Ascending aorta (tissue), 2 donors: ENCODE measurements around the gene RPUSD1. TPM values are rescaled to one million over a fixed set of nuclear protein-coding genes. Genes with fewer than 3 reads are reported as not detected.
"Not testable (repeated sequence)": the region's sequence is repeated elsewhere in the genome, so short reads cannot be mapped to it uniquely, and the experiment has no call there.

Source experiments
- DNase-seq, 2 donors: peaks; one replicate each; pipeline ENCODE4 v3.0.0-alpha.2; 2019; ENCODE audit warnings: low spot score in 2 of 2
- H3K27ac ChIP-seq, 2 donors: fragments of 200-600 bp; sonication (generic); one replicate each; pipeline ENCODE4 v1.5.1; 2016 to 2017; ENCODE audit warnings: mild to moderate bottlenecking in 1 of 2
- H3K27me3 ChIP-seq: fragments of 200-600 bp; sonication (generic); one replicate; pipeline ENCODE4 v1.5.1; 2017
- H3K36me3 ChIP-seq, 2 donors: fragments of 200-600 bp; sonication (generic); one replicate each; pipeline ENCODE4 v1.5.1; 2016
- H3K4me1 ChIP-seq, 2 donors: fragments of 200-600 bp; sonication (generic); one replicate each; pipeline ENCODE4 v1.5.1; 2016 to 2017; ENCODE audit warnings: mild to moderate bottlenecking in 1 of 2
- H3K4me3 ChIP-seq, 2 donors: fragments of 200-600 bp; sonication (generic); one replicate each; pipeline ENCODE4 v1.5.1; 2016 to 2017; ENCODE audit warnings: mild to moderate bottlenecking in 1 of 2
- H3K9me3 ChIP-seq, 2 donors: fragments of 200-600 bp; sonication (generic); one replicate each; pipeline ENCODE4 v1.5.1; 2016
- CTCF ChIP-seq, 3 experiments: fragments of 200-600 bp in 2 of 3; fragments of 450-650 bp in 1 of 3; sonication (generic) in 2 of 3; IDR thresholded peaks; one replicate each; pipeline ENCODE4 v1.5.1; 2016 to 2019; ENCODE audit warnings: antibody characterized with exemption in 3 of 3, mild to moderate bottlenecking in 1 of 3, moderate library complexity in 1 of 3
- intact Hi-C: fragments of 100-400 bp; cut with DNase I; formaldehyde crosslinking; loops from one replicate; pipeline ENCODE4 v1.15.1; 2023
- total RNA-seq: library from RNA; depleted of rRNA; stranded (reverse); fragments of >200 nt; gene quantifications from one replicate; pipeline ENCODE4 v1.1.0, GENCODE V29; 2016

RPUSD1 gene
- total RNA-seq, 1 donor from 2014 or later = 4.8 TPM

GRCh38 chr16:821751-822150 is 33.6 kb upstream of the RPUSD1 start:
- no peak for TF ChIP-seq CTCF (IDR thresholded peaks at IDR 0.05)
- H3K4me3 ChIP-seq = no peak overlapping the region
- intact Hi-C loops = no loop called here
- peaks cover 0 to 5% of the 10 kb centered on the region in 2 donors for H3K4me1 ChIP-seq
- H3K9me3 ChIP-seq = no peaks in the 10 kb centered on the region
- no peak overlapping the region for H3K27ac ChIP-seq
- DNase-seq = no peak
- H3K36me3 ChIP-seq = no peaks in the 10 kb centered on the region
- H3K27me3 ChIP-seq = peaks cover 10% of the 10 kb centered on the region

GRCh38 chr16:820748-821147 is 32.6 kb upstream of the RPUSD1 start:
- Histone ChIP-seq H3K36me3 (no peaks in the 10 kb centered on the region), H3K4me3 (no peak overlapping the region), H3K9me3 (no peaks in the 10 kb centered on the region), H3K27me3 (peaks cover 11% of the 10 kb centered on the region), H3K4me1 (peaks cover 0 to 5% of the 10 kb centered on the region in 2 donors), H3K27ac (no peak overlapping the region)
- no peak for TF ChIP-seq CTCF (IDR thresholded peaks at IDR 0.05)
- intact Hi-C loops = no loop called here
- DNase-seq = no peak

GRCh38 chr16:820044-820408 is 31.8 kb upstream of the RPUSD1 start:
- H3K4me3 ChIP-seq, H3K9me3 ChIP-seq, H3K36me3 ChIP-seq, H3K27ac ChIP-seq, DNase-seq, intact Hi-C loops, H3K4me1 ChIP-seq: not testable (repeated sequence)
- peaks cover 11% of the 10 kb centered on the region for H3K27me3 ChIP-seq

GRCh38 chr16:819336-820043 is 31.3 kb upstream of the RPUSD1 start:
- Histone ChIP-seq H3K9me3 (no peaks in the 10 kb centered on the region), H3K27me3 (peaks cover 11% of the 10 kb centered on the region), H3K27ac (no peak overlapping the region), H3K4me1 (no peaks in the 10 kb centered on the region), H3K4me3 (no peak overlapping the region), H3K36me3 (no peaks in the 10 kb centered on the region)
- intact Hi-C loops = no loop called here
- no peak for TF ChIP-seq CTCF (IDR thresholded peaks at IDR 0.05)
- no peak for DNase-seq

- no peaks in the 10 kb centered on the region for H3K4me1 ChIP-seq
- H3K9me3 ChIP-seq = no peaks in the 10 kb centered on the region
- no peak for TF ChIP-seq CTCF (IDR thresholded peaks at IDR 0.05)
- no peak overlapping the region for H3K4me3 ChIP-seq
- no peaks in the 10 kb centered on the region for H3K36me3 ChIP-seq
- DNase-seq = no peak
- H3K27me3 ChIP-seq = peaks cover 6% of the 10 kb centered on the region
- intact Hi-C loops = no loop called here
- H3K27ac ChIP-seq = no peak overlapping the region
Measured at GRCh38 chr16:818592-818991, 30.4 kb upstream of the RPUSD1 start.

- Histone ChIP-seq H3K9me3 (no peaks in the 10 kb centered on the region), H3K36me3 (no peaks in the 10 kb centered on the region), H3K4me3 (no peak overlapping the region), H3K4me1 (no peaks in the 10 kb centered on the region), H3K27ac (no peak overlapping the region), H3K27me3 (peaks cover 6% of the 10 kb centered on the region)
- DNase-seq = no peak
- intact Hi-C loops = no loop called here
- no peak for TF ChIP-seq CTCF (IDR thresholded peaks at IDR 0.05)
Measured at GRCh38 chr16:818132-818531, 30.0 kb upstream of the RPUSD1 start.
